HG02610 (cell line): ENCODE data around the gene MED12L.

Experiments
- ATAC-seq: cut with Tn5 transposase; IDR thresholded peaks from one replicate; pipeline ENCODE4 v1.9.1; 2021; ENCODE audit warnings: mild to moderate bottlenecking, moderate library complexity; ENCODE audit not compliant: unreplicated experiment

MED12L gene

GRCh38 chr3:151394611-151395010, 309.1 kb downstream of the MED12L start:
- ATAC-seq: no peak

DNA sequence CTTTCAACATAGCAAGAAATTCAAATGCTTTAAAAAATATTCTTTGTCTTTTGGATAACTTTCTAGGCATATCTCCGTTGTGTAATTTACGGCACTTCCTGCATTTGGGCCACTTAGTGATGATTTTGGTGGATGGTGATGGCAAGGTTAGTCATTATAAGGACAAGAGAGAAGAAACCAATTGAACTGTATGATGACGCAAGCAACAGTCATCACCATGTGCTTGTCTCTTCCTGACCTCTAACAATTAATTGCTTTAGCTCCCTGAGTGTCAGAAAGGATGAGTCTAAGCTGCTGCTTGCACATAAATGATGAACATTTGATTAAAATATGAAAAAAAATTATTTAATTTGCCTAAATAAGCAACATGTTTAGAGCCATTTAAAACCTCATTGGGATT, 310.3 kb downstream of the MED12L start:
- ATAC-seq: no peak

- ATAC-seq: no peak
Measured at GRCh38 chr3:151398895-151399294, 313.4 kb downstream of the MED12L start.

DNA sequence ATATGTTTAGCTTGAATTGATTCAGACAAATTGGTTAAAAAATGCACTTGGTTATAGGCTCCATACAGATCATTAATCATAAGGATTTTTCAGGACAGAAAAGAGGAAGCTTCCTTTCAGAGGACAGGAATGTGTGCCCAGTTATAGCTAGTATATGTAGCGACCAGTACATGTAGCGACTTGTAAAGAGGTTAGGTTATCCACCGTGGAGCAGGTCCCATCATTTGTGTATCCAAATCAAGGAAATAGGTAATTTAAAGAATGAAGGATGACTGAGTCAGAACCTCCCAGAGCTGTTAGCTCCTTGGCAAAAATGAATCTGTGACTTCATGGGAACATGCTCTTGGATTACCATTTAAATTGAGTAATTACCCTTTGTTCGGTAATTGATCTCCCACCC, 314.9 kb downstream of the MED12L start:
- no peak for ATAC-seq

DNA sequence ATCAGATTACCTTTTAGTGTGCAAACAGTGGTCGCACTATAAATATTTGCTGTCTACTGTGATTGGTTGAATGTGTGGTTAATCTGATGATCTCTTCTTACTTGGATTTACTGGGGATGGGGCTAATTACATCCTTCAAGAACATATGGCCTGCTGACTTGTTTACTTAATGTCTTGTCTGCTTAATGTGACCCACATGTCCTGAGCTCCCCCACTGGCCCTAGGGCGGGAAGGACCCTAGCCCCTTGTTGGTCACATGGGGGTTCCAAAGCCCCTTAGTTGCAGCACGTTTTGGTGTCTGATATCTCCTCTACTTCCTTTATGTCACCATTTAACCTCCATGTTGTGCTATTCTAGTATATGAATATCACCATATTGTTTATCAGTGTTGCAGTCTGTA, 316.9 kb downstream of the MED12L start:
- no peak for ATAC-seq

- no peak for ATAC-seq
Measured at GRCh38 chr3:151403246-151403645, 317.8 kb downstream of the MED12L start.

- no peak for ATAC-seq
Measured at GRCh38 chr3:151404316-151404715, 318.9 kb downstream of the MED12L start.

DNA sequence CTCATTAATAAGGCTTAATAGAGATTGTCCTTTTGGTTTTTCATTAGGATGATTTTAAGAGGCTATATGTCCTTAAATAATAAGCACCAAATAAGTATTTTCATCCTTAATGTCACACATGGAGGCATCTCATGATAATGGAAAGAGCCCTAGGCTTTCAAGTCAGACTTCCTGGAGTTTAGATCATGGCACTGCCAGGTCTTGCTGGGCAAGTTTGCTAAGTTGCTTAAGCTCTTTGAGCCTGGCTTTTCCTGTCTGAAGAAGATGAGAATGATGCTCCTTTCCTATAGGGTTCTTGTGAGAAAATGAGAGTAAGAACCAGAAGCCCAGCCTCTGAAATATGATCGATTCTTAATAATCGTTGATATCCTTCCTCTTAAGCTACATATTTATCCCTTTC, 322.5 kb downstream of the MED12L start:
- ATAC-seq: no peak

- no peak for ATAC-seq
Measured at GRCh38 chr3:151410891-151411559, 325.6 kb downstream of the MED12L start.

- no peak for ATAC-seq
Measured at GRCh38 chr3:151412989-151413388, 327.5 kb downstream of the MED12L start.

DNA sequence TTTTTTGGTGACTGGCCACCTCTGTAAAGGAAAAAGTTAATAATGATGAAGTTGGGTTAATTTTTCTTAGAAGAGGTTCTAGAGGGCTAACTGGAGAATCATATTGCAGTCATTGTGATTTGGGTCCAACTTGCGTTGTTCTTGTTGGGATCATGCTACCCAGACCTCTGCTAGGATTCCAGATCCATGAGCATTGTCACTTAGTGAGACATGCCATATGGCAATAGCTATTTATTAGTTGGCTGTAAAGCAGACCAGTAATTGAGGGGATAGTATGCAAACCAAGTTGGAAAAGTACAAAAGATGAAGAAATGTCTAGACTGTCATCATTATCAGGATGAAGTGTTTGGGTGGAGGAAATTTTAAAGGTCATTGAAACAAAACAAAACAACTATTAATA, 329.8 kb downstream of the MED12L start:
- no peak for ATAC-seq

GRCh38 chr3:151419806-151420205, 334.3 kb downstream of the MED12L start:
- ATAC-seq: no peak

- ATAC-seq: no peak
Measured at GRCh38 chr3:151421938-151422337, 336.5 kb downstream of the MED12L start.

- ATAC-seq: no peak
Measured at GRCh38 chr3:151423091-151423490, 337.6 kb downstream of the MED12L start.

GRCh38 chr3:151425627-151426340, 340.3 kb downstream of the MED12L start:
- ATAC-seq: peak; percentile 30

DNA sequence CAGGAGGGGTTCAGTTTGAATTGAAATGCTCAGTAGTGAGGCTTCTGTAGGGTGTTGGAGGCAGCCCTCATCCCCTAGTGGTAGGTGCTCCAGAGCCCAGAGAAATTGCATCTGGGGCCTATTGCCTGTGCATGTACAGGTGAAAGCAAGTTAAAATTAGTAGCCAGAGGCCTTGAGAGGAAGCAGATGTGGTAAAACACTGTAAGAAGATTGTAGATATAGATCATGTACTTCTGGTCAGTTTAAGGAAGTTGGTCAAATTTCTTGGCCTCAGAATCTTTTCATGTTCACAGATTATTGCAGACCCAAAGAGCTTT, 340.8 kb downstream of the MED12L start:
- peak; percentile 81 for ATAC-seq

DNA sequence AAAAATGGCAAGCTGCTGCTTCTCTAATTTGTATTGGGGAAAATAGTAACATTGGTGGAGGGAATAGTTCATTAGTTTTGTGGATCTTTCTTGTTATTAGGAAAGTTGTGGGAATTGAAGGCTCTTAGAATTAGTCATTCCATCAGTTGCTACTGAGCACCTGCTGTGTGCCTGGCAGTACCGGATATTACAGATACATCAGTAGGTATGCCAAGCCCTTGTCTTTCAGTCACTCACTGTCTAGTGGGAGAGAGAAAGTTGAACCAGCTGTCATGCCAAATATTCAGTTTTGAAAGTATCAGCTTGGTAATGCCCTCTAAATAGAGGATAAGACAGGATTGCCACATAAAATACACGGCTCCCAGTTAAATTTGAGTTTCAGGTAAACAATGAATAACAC, 342.9 kb downstream of the MED12L start:
- ATAC-seq: no peak

- no peak for ATAC-seq
Measured at GRCh38 chr3:151430821-151431484, 345.5 kb downstream of the MED12L start.

DNA sequence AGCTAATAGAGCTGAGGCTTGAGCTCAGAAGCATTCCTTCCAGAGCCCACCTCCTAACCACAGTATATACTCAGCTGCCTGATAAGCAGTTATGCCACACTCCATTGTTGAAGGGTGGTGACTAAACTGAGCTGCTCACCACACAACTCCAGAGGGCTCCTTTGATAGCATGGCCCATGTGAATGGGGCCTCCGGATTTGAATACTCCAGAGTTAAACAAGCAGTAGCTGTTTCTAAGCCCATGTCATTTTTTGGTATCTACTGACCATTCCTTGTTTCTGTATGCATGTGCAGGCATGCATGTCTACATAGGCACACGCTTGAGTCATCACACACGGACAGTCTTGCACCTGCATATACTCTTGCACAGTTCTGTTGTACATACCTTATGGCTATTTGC, 346.5 kb downstream of the MED12L start:
- no peak for ATAC-seq

DNA sequence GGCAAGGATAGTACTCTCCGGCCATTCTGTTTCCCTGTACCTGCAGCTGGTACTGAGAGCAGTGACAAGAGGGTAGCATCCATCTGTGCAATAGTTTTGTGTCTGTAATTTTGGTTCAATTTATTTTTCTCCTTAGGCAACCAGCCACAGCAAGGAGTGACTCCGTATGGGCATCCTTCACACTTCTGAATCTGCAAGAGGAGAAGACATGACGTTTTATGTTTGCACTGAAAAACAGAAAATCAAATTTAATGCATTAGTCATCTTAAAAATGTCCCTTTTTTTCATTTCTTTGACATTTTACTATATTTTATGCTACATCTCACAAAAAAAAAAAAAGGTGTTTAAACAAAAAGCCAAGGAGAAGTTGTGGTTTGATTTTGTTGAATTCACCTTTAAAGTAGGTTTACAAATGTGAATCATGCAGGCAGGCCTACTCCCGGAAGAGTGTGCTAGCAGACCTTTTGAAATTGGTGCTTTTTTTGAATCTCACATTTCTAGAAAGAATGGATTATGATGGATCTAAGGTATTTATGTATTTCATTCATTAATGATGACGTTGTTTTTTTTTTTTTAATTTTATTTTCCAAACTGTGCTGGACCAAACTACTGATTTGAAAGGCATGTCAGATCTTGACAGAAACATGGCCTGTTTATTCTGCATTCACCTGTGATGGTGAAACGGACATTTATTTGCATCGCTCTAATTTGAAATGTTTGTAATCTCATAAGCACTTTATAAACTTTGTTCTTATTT, 347.3 kb downstream of the MED12L start:
- no peak for ATAC-seq

DNA sequence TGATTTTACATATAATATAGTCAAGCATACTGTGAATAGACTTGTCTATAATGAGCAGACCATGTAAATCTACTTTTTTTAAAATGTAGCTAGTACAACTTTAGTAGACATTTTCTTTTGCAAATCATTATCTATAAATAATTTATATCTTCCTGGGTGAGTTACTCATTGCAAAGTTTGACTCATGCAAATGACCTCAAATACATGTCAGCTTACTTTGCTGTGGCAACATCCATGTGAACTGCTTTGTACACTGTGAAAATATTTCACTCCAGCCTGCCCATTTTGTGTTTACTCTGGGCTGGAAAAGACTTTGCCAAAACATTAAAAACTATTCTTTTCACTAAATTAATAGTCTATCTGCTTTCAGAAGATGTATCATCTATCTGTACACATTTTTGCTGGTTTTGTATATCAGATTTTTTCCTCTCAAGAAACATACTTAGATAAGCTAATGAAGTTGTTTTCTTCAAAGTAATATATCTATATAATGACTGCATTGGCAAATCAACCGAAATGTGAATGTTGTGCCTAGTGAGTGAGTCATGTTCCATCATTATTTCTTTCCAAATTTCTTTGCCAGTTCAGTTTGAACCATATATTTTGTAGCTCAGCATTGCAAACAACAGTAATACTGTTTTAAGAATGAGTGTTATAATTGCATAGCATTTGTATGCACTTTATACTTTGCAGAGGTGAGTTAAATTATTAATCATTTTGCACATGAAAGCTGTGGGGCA, 348.9 kb downstream of the MED12L start:
- no peak for ATAC-seq
